H1 (cell line): ENCODE data around the gene NNMT. TPM values are rescaled to one million over a fixed set of nuclear protein-coding genes. Genes with fewer than 3 reads are reported as not detected.

Experiments used
- CEBPB ChIP-seq: IDR thresholded peaks from 2 replicates; pipeline ENCODE4 v1.6.1; 2012; ENCODE audit warnings: low read depth, low read length
- CHD7 ChIP-seq: fragments of 300-600 bp; sonication (generic); IDR thresholded peaks from 2 replicates; pipeline ENCODE4 v1.7.1; 2012; ENCODE audit warnings: low read length, moderate library complexity, mild to moderate bottlenecking, inconsistent platforms; ENCODE audit not compliant: insufficient replicate concordance
- JUN ChIP-seq: IDR thresholded peaks from 2 replicates; pipeline ENCODE4 v1.6.1; 2011; ENCODE audit warnings: low read depth, mild to moderate bottlenecking, improper control_type of control experiment, low read length
- PHF8 ChIP-seq: fragments of 200-600 bp; sonication (generic); conservative IDR thresholded peaks from 2 replicates; pipeline ENCODE4 v1.7.1; 2012; ENCODE audit warnings: low read depth, mild to moderate bottlenecking, inconsistent platforms, low read length, moderate library complexity
- RFX5 ChIP-seq: IDR thresholded peaks from 2 replicates; pipeline ENCODE4 v1.6.1; 2011; ENCODE audit warnings: low read depth, low read length, improper control_type of control experiment, borderline replicate concordance
- SIX5 ChIP-seq: IDR thresholded peaks from 2 replicates; pipeline ENCODE4 v1.6.1; 2011; ENCODE audit warnings: mild to moderate bottlenecking, low read depth, low read length
- SUZ12 ChIP-seq: fragments of 200-600 bp; sonication (generic); IDR thresholded peaks from 2 replicates; pipeline ENCODE4 v1.6.1; 2012; ENCODE audit warnings: mild to moderate bottlenecking, inconsistent platforms, low read length, moderate library complexity, mixed read lengths
- polyA plus RNA-seq, 7 experiments: library from polyadenylated mRNA; depleted of rRNA in 3 of 7; stranded (reverse) in 5 of 7; unstranded in 2 of 7; fragments of >200 nt in 5 of 7; fragments of 200-250 nt in 2 of 7; gene quantifications; 1 replicate in 5 of 7; 2 replicates in 1 of 7; 4 replicates in 1 of 7; pipeline versions ENCODE4 v1.2.1 to v1.2.3, GENCODE V29; 2011 to 2013; ENCODE audit warnings: missing spikeins in 2 of 7, mixed read lengths in 2 of 7
- total RNA-seq: library from RNA; stranded (reverse); fragmentation: NEBNext Ultra II Directional; extraction: Animal tissue kit (Norgen Biotek cat#: 25700); gene quantifications from 2 replicates; pipeline ENCODE4 v1.2.1, GENCODE V29; 2021

Gene NNMT
- total and polyA plus RNA-seq, 2 of the 8 experiments (the other 6 are each of a cell fraction or from before 2014, with no cell fraction given) = not detected

GRCh38 chr11:114284021-114284420 is 12.2 kb upstream of the NNMT start (continued):
- TF ChIP-seq CHD7 (no peak), SIX5 (no peak), JUN (no peak), CEBPB (no peak), SUZ12 (no peak), RFX5 (no peak), PHF8 (no peak)
